Ammon's horn (tissue), 1 donor: Measurements from ENCODE around the gene CDH6.

Source experiments
- DNase-seq: peaks from one replicate; pipeline ENCODE4 v3.0.0-alpha.2; 2016; ENCODE audit warnings: low spot score

CDH6 gene

GRCh38 chr5:31193591-31194467, at the start of gene CDH6:
CDH6 (plus strand) TSS chr5:31193686; CDS start chr5:31267474, 73,788 bp downstream.
- peak; percentile 77 for DNase-seq

GRCh38 chr5:31144364-31144763, 49.1 kb upstream of the CDH6 start:
- DNase-seq = no peak

GRCh38 chr5:31148959-31149475, 44.5 kb upstream of the CDH6 start:
- DNase-seq = no peak

GRCh38 chr5:31153521-31153920, 40.0 kb upstream of the CDH6 start:
- no peak for DNase-seq

GRCh38 chr5:31156631-31157160, 36.8 kb upstream of the CDH6 start:
- no peak for DNase-seq

- DNase-seq = no peak
These were observed 35.8 kb upstream of the CDH6 start for GRCh38 chr5:31157720-31158119.

GRCh38 chr5:31158686-31159085, 34.8 kb upstream of the CDH6 start:
- no peak for DNase-seq

GRCh38 chr5:31161781-31162181, 31.7 kb upstream of the CDH6 start:
- DNase-seq = no peak

GRCh38 chr5:31165729-31166128, 27.8 kb upstream of the CDH6 start:
- no peak for DNase-seq

GRCh38 chr5:31169379-31169778, 24.1 kb upstream of the CDH6 start:
- no peak for DNase-seq

GRCh38 chr5:31172881-31173280, 20.6 kb upstream of the CDH6 start:
- no peak for DNase-seq

- DNase-seq = no peak
These were observed 19.9 kb upstream of the CDH6 start for GRCh38 chr5:31173614-31174013.

- no peak for DNase-seq
These were observed 12.0 kb upstream of the CDH6 start for GRCh38 chr5:31181376-31181987.

- no peak for DNase-seq
These were observed 11.3 kb upstream of the CDH6 start for GRCh38 chr5:31182136-31182535.

- DNase-seq = no peak
These were observed 7.5 kb upstream of the CDH6 start for GRCh38 chr5:31185951-31186350.

- peak; percentile 47 for DNase-seq
These were observed 6.7 kb upstream of the CDH6 start for GRCh38 chr5:31186672-31187267.

- DNase-seq = no peak
These were observed 5.9 kb upstream of the CDH6 start for GRCh38 chr5:31187591-31187990.

- no peak for DNase-seq
These were observed 1.0 kb upstream of the CDH6 start for GRCh38 chr5:31192442-31192841.

GRCh38 chr5:31193116-31193515, 370 bp upstream of the CDH6 start:
- DNase-seq = no peak

GRCh38 chr5:31194468-31194813, 955 bp downstream of the CDH6 start:
- no peak for DNase-seq

GRCh38 chr5:31194892-31195555, 1.5 kb downstream of the CDH6 start:
- DNase-seq = no peak

GRCh38 chr5:31196309-31196708, 2.8 kb downstream of the CDH6 start:
- DNase-seq = no peak
